ENCODE results near the gene TM9SF1.

TM9SF1 gene

GRCh38 chr14:24194873-24195185, 412 bp downstream of the TM9SF1 start:
- DNase-seq = no peak

GRCh38 chr14:24194186-24194872, 912 bp downstream of the TM9SF1 start:
- DNase-seq = no peak

GRCh38 chr14:24192933-24193332, 2.3 kb downstream of the TM9SF1 start:
- no peak for DNase-seq

GRCh38 chr14:24190416-24190815, 4.8 kb downstream of the TM9SF1 start:
- DNase-seq = no peak

- DNase-seq = no peak
These were observed 5.8 kb downstream of the TM9SF1 start for GRCh38 chr14:24189460-24189859.

- DNase-seq = no peak
These were observed 6.2 kb downstream of the TM9SF1 start for GRCh38 chr14:24189059-24189375.

GRCh38 chr14:24188251-24189058, 6.8 kb downstream of the TM9SF1 start, which contains the start of gene IPO4:
TSS of gene IPO4 (minus strand) at chr14:24188816. CDS start at chr14:24188787, 29 bp downstream.
- DNase-seq = peak; percentile 95

- DNase-seq = no peak
These were observed 7.7 kb downstream of the TM9SF1 start for GRCh38 chr14:24187539-24187915.

GRCh38 chr14:24186831-24187538, 8.3 kb downstream of the TM9SF1 start:
- DNase-seq = no peak

- DNase-seq = no peak
These were observed 9.5 kb downstream of the TM9SF1 start for GRCh38 chr14:24185741-24186140.

GRCh38 chr14:24185026-24185425, 10.2 kb downstream of the TM9SF1 start:
- DNase-seq = no peak

- DNase-seq = no peak
These were observed 10.9 kb downstream of the TM9SF1 start for GRCh38 chr14:24184104-24184970.

- DNase-seq = no peak
These were observed 12.2 kb downstream of the TM9SF1 start for GRCh38 chr14:24183014-24183481.

- no peak for DNase-seq
These were observed 12.9 kb downstream of the TM9SF1 start for GRCh38 chr14:24182110-24182882.

GRCh38 chr14:24181371-24182077, 13.7 kb downstream of the TM9SF1 start:
- no peak for DNase-seq

GRCh38 chr14:24179961-24180796, 15.1 kb downstream of the TM9SF1 start:
- DNase-seq = no peak

- no peak for DNase-seq
These were observed 15.8 kb downstream of the TM9SF1 start for GRCh38 chr14:24179294-24179960.

GRCh38 chr14:24178399-24179178, 16.7 kb downstream of the TM9SF1 start:
- no peak for DNase-seq

GRCh38 chr14:24177891-24178290, 17.4 kb downstream of the TM9SF1 start:
- no peak for DNase-seq

Measured in NK-92 treated with Interleukin-12 subunit alpha and Interleukin-12 subunit beta, amount 100 ng/mL, for 24 hours (cell line).